Jurkat, Clone E6-1 (cell line): ENCODE data around the gene CACNA1G.

Experiments
- DNase-seq: peaks from one replicate; pipeline ENCODE4 v3.0.0-alpha.2; 2011; ENCODE audit warnings: low read depth, low spot score
- H3K4me3 ChIP-seq: 2 replicates; pipeline ENCODE4 v1.5.1; 2011; ENCODE audit warnings: mild to moderate bottlenecking, low read length, control low read depth, moderate library complexity

CACNA1G gene

GRCh38 chr17:50601823-50602375, 41.4 kb downstream of the CACNA1G start:
- no peak for DNase-seq
- H3K4me3 ChIP-seq, result no peak overlapping the region

DNA sequence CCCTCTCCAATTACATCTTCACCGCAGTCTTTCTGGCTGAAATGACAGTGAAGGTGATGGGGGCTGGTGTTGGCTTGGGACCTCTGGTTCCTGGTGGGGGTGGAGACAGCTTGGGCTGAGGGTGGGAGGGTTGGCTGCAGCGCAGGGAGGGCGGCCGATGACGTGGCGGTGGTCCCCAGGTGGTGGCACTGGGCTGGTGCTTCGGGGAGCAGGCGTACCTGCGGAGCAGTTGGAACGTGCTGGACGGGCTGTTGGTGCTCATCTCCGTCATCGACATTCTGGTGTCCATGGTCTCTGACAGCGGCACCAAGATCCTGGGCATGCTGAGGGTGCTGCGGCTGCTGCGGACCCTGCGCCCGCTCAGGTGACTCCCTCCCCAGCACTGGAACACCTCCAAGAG, 42.3 kb downstream of the CACNA1G start:
- H3K4me3 ChIP-seq, result no peak overlapping the region
- no peak for DNase-seq

- DNase-seq, result no peak
- H3K4me3 ChIP-seq, result no peak overlapping the region
Observed at GRCh38 chr17:50603340-50603739, 42.8 kb downstream of the CACNA1G start.

DNA sequence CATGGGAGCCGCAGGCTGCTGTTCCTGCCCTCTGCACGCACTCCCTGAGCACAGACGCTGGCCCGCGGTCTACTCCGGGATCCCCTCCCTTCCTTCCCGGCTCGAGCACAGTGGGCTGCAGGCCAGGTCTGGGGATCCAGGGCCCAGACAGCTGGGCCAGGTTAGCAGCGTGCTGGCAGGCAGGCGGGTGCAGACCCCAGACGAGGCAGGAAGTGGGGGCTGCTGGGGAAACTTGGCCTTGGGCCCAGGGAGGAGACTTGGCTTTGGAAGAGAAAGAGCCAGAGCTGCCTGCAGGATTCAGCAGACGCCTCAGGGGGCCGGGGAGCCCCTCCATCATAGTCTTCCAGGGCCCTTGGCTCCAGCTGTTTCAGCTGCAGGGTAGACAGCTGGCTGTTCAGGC, 44.0 kb downstream of the CACNA1G start:
- DNase-seq, result no peak
- no peak overlapping the region for H3K4me3 ChIP-seq

GRCh38 chr17:50605429-50605828, 44.9 kb downstream of the CACNA1G start:
- DNase-seq, result no peak
- H3K4me3 ChIP-seq, result no peak overlapping the region

DNA sequence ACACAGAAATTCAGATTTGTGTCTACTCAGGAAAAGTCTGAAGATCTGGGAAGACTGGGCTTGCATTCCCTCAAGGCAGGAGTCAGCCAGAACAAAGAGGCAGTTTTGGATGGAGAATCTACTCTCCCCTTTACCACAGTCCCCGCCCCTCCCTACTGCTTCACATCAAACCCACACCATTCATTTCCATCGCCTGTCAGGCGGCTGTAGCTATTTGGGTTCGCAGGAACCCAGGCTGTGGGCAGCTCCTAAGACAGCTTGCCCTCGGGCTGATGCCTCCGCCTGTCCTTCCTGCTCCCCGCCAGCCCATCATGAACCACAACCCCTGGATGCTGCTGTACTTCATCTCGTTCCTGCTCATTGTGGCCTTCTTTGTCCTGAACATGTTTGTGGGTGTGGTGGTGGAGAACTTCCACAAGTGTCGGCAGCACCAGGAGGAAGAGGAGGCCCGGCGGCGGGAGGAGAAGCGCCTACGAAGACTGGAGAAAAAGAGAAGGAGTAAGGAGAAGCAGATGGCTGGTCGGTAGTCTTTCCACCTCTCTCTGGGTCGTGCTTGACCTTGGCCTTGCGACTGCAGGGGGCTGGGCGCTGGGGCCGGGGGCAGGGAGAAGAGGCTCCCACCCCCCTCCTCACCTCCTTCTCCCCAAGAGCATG, 47.1 kb downstream of the CACNA1G start:
- no peak overlapping the region for H3K4me3 ChIP-seq
- no peak for DNase-seq

DNA sequence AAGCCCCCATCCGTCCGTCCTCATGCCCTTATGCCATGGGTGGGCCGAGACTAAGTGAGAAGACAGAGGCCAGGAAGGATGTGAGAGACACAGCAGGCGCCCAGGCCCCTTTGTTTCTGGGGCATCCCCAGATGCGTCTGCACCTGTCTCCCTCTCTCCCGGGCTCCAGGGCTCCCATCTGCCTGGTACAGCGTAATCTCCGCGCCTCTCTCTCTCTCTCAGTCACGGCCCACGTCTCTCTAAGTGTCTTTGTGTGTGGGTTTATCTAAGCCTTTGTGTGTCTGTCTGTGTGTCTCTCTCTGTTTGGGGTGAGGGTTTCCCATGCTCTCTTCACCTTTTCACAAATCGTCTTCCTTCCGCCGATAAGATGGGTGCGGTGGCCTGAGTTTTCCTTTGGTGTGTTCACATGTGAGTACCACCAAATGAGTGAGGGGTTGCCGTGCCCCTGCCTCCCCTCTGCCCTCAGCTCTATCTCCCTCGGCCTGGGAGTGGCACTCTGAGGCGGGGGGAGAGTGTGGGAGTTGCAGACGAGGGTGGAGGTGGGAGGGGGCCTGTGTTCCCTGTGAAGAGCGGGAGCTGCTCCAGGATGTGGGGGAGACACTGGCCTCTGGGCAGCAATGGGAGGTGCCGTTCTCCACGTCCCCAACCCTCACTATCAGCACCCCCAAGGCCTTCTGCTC, 48.3 kb downstream of the CACNA1G start:
- no peak for DNase-seq

DNA sequence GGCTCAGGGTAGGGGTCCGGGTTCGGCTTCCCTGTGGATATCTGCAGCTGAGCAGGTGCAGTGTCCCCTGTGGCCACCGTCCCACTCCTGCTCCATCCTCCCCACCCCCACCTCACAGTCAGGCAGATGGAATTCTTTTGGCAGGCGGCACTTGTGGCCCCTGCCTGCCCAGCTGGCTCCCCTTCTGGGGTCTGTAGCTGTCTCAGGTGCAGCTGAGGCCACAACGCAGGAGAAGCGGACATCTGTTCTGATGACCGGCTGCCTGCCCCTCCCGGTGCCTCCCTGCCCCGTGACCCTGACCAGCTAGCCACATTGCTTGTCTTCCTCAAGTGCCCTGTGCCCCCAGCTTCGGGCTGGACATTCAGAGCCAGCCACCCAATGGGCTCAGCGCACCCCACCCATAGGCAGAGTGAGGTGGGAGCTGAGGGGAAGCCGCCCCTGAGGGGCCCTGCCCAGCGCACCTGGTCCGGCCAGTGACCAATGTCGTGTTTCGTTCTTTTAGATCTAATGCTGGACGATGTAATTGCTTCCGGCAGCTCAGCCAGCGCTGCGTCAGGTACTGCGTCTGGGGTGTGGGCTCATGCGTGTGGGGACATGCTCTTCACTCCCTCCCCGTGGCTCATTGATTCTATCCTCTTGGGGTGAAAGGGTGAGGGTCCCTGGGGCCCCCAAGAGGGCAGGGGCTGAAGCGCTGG, 49.0 kb downstream of the CACNA1G start:
- no peak for DNase-seq
- no peak overlapping the region for H3K4me3 ChIP-seq

More for the DNA sequence above, 48.3 kb downstream of the CACNA1G start:
- H3K4me3 ChIP-seq, result no peak overlapping the region

DNA sequence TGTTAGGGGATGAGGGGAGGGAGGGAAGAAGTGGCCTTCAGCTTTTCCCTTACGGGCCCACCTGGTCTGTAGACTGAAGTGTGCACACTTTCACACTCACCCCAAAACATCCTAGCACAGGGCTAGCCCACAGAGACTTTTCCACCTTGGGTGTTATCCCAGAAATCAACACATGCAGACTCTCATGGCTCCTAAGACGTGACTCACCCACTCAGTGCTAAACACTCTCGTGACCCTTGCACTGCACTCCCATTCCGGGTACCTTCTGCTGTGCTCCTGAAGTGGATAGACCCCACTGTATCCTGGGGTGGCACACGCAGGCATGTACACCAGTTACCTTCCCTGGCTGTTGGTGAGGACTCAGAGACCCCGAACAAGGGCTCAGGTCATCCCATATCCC, 51.1 kb downstream of the CACNA1G start:
- no peak overlapping the region for H3K4me3 ChIP-seq
- DNase-seq, result no peak

DNA sequence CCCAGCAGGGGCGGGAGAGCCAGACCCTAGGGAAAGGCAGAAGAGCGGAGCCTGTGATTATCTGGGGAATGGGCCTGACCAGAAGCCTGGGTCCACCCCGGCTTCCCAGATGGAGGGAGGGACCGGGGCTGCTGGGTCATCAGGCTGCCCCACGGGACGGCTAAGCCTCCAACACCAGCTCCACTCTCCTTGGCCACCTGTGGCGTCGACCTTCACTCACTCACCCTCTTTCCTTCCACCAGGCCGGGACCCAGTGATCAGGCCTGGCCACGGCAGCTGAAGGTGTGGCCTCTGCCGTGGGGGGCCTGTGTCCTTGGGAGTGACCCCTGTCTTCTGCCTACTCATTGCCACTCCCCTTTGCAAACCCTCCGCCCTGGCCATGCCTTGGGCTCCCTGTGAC, 51.8 kb downstream of the CACNA1G start:
- DNase-seq, result no peak
- no peak overlapping the region for H3K4me3 ChIP-seq

GRCh38 chr17:50613007-50613992, 52.8 kb downstream of the CACNA1G start:
- no peak overlapping the region for H3K4me3 ChIP-seq
- DNase-seq, result no peak

DNA sequence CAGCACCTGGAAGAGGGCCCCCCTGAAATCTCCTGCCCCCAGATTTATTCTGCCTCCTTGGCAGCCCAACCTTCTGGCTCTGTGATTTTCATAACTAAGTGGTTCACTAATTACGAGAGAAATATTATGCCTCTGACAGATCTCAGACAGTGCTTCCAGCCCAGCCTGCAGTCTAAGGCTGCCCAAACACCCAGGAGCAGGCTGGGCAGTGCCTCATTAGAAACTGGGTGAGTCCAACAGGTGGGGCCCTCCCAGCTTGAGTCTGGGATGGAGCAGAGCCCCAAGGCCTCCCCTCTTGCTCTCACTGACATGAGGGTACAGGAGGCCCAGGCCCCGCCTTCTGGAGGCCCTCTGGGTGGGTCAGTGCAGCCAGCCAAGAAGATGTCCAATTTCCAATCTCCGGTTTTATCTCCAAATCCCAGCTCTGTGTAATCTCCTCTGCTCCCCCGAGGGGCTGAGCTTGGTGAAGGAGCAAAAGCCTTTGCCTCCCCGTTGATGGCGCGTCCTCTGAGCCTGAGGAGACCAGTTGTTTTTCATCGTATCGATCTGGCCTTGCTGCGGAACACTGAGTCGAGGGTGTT, 54.0 kb downstream of the CACNA1G start:
- H3K4me3 ChIP-seq, result no peak overlapping the region

DNA sequence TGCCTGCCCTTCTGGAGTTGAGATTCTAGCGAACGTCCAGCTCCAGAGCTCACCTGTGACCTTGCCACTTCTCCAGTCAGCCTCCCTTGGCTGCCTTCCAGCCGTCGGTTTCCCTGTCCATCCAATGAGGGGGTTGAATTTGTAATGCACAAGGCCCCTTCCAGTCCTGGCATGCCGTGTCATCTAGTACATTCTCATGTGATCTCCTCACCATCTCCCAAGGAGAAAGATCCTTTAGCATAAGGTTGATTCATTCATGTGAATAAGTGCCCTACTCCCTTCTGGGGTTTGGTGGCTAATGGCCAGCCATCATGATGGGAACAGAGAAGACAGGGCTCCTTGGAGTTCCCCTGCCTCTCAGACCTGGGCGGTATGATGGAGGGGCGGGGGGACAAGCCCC, 55.3 kb downstream of the CACNA1G start:
- no peak for DNase-seq
- no peak overlapping the region for H3K4me3 ChIP-seq

More for the DNA sequence above, 54.0 kb downstream of the CACNA1G start:
- DNase-seq, result no peak

DNA sequence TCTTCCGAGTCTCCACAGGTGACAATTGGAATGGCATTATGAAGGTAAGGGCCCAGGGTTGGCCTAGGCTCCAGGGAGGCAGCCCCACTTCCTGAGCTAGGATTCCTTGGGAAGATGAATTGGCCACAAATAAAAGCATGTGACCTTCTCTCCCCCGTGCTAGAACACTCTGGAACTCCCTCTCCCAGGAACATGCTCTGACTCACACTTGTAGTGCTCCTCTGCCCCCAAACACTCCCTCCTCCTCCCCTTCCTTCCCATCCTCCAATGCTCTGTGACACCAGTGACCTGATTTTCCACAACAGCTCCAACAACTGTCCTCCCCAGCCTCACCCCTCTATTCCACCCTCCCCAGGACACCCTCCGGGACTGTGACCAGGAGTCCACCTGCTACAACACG, 57.8 kb downstream of the CACNA1G start:
- no peak for DNase-seq
- no peak overlapping the region for H3K4me3 ChIP-seq

DNA sequence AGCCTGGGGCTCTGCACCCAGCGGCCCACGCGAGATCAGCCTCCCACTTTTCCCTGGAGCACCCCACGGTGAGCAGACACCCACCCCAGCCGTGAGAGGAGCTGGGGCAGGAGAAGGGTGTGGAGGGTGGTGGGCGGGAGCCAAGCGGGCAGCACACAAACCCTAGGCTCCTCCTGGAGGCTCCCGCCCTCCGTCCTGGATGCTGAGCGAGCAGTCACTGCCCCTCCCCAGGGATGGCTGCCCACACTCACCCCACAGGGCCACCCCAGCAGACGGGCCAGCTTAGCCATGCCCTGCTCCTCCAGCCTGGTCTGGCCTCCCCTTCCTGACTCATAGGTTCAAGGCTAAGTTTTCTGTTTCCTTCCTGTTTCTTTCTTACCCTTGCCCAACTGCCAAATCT, 58.4 kb downstream of the CACNA1G start:
- no peak overlapping the region for H3K4me3 ChIP-seq

DNA sequence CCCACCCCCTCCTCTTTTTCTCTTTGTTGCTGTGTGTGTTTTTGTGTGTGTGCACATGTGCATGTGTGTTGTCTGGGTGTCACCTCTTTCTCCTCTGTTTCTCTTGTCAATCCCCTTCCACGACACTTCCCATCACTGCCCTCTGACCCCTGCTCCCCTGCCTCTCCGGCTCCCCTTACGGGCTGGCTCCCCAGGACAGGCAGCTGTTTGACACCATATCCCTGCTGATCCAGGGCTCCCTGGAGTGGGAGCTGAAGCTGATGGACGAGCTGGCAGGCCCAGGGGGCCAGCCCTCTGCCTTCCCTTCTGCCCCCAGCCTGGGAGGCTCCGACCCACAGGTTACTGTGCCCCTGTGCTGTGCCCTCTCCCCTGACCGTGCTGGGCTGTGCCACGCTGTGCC, 59.0 kb downstream of the CACNA1G start:
- DNase-seq, result no peak
- no peak overlapping the region for H3K4me3 ChIP-seq

More for the DNA sequence above, 58.4 kb downstream of the CACNA1G start:
- no peak for DNase-seq

GRCh38 chr17:50620237-50620636, 59.7 kb downstream of the CACNA1G start:
- DNase-seq, result no peak
- no peak overlapping the region for H3K4me3 ChIP-seq

DNA sequence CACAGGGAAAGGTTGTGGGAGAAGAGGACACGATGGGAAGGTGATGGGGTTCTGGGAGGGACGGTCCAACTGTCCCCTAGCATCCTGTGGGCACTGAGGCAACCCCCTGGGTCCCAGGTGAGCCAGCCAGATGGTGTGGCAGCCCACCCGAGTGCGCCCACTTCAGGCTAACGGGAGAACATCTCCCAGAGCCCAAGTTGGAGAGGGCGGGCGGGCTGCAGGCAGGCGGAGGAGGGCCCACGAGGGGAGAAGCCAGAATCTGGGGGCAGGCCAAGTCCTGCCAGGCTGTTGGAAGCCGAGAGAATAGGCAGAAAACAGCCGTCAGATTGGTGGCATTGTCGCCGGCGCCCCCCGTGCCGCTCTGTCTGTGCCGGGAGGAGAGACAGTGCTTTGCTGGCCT, 60.3 kb downstream of the CACNA1G start:
- no peak for DNase-seq

DNA sequence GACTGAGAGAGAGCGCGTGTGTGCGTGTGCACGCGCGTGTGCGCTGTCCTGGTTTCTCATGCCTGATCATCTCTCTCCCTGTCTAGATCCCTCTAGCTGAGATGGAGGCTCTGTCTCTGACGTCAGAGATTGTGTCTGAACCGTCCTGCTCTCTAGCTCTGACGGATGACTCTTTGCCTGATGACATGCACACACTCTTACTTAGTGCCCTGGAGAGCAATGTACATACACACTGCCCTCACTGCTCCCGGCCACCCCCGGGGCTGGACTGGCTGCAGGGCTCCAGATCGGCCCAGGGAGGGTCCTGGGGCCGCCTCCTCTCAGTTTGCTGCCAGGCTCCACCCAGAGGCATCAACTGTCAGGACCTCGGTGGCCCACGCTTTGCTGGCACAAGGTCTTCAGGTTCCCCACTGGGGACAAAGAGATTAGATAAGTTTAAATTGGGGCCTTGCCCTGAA, 61.1 kb downstream of the CACNA1G start:
- no peak overlapping the region for H3K4me3 ChIP-seq

More for the DNA sequence above, 60.3 kb downstream of the CACNA1G start:
- no peak overlapping the region for H3K4me3 ChIP-seq

More for the DNA sequence above, 61.1 kb downstream of the CACNA1G start:
- no peak for DNase-seq
